MCF 10A (cell line): ENCODE data around the gene FANCI. TPM values are rescaled to one million over a fixed set of nuclear protein-coding genes. Genes with fewer than 3 reads are reported as not detected.
A peak's percentile ranks its signal among the peaks of the same experiment; 100 is the strongest.

ENCODE experiments used
- BruUV-seq: library from RNA; stranded (reverse); fragments of 400-500 nt; replicated peaks from 2 replicates; lab custom pipeline; 2021; lab: Mats Ljungman, UMichigan
- CTCF ChIA-PET: fragments of 300-600 bp; sonication (Branson Sonifier 250); formaldehyde crosslinking; extraction: SDS; loops from one replicate; lab custom pipeline; 2021; ENCODE audit warnings: antibody characterized with exemption, inconsistent platforms; lab: Yijun Ruan, JAX
- POLR2A ChIA-PET: fragments of 300-600, 350-650 bp; sonication (Branson Sonifier 250); formaldehyde crosslinking; extraction: SDS; loops from one replicate; lab custom pipeline; 2020; ENCODE audit warnings: antibody characterized with exemption, inconsistent platforms; lab: Yijun Ruan, JAX
- DNase-seq: peaks from one replicate; pipeline ENCODE4 v3.0.0-alpha.2; 2018; ENCODE audit not compliant: unreplicated experiment
- H3K27ac Mint-ChIP-seq: one replicate; pipeline ENCODE4 v1.8.0; 2022; ENCODE audit warnings: mild to moderate bottlenecking, low read depth, mixed read lengths; ENCODE audit not compliant: unreplicated experiment
- H3K27me3 Mint-ChIP-seq: one replicate; pipeline ENCODE4 v1.8.0; 2022; ENCODE audit warnings: mixed read lengths; ENCODE audit not compliant: insufficient read depth, unreplicated experiment
- H3K36me3 Mint-ChIP-seq: one replicate; pipeline ENCODE4 v1.8.0; 2022; ENCODE audit warnings: mild to moderate bottlenecking, moderate library complexity, mixed read lengths; ENCODE audit not compliant: insufficient read depth, unreplicated experiment
- H3K4me1 Mint-ChIP-seq: one replicate; pipeline ENCODE4 v1.8.0; 2022; ENCODE audit warnings: mixed read lengths; ENCODE audit not compliant: insufficient read depth, unreplicated experiment
- H3K4me3 Mint-ChIP-seq: one replicate; pipeline ENCODE4 v1.8.0; 2022; ENCODE audit warnings: mild to moderate bottlenecking, moderate library complexity, mixed read lengths; ENCODE audit not compliant: unreplicated experiment
- H3K9me3 Mint-ChIP-seq: one replicate; pipeline ENCODE4 v1.8.0; 2022; ENCODE audit warnings: mixed read lengths; ENCODE audit not compliant: unreplicated experiment
- intact Hi-C: fragments of 100-400 bp; cut with micrococcal nuclease; formaldehyde crosslinking; loops from 2 replicates; pipeline ENCODE4 v1.14.1; 2022
- total RNA-seq: library from RNA; stranded (reverse); gene quantifications from 2 replicates; pipeline ENCODE4 v1.2.3, GENCODE V29; 2022
- TF ChIP-seq, protein P1 (sequence below): fragments of 200-600 bp; IDR thresholded peaks from one replicate; pipeline ENCODE4 v1.8.0; 2022; ENCODE audit warnings: antibody characterized with exemption, mild to moderate bottlenecking; ENCODE audit not compliant: unreplicated experiment

Gene FANCI
- total RNA-seq, 1 experiment from 2014 or later = 34.0 TPM

DNA sequence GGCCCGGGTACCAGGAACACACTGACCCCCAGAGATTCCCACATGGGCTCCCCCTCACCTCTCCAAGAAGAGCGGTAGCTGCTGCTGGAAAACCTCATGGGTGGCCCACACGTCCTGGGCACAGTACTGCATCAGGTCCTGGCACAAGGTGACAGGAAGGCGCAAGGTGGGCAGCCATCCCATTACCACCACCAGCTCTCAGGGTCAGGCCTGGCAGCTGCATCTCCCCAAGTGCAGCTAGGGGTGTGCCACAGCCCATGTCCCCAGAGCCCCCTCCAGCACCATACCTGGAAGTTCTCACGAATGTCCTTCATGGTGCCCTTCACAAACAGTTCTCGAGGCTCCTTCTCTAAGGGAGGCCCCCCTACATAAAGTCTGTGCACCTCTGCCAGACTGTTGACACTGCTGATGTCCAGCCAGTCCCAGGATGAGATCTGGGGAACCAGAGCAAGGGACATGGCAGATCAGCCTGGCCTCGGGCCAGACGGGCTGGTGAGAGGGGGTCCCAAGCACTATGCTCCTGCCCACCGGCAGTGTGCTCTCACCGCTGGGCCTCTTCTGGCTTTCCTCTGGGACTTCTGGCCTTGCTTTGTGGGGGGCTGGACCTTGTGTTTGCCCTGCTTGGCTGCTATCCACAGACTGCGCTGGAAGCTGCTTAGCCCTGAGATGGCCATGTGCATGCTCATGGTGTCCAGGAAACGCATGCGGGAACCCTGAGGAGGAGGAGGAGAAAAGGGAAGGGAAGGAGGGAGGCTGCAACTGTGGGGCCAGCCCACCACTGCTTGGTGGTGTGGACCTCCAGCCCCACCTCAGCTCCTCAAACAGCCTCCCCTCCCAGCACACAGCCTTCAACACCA is 84.8 kb downstream of the FANCI start:
- ChIA-PET CTCF (interaction anchor here (0.6 to 1.4 kb wide), 3 partner anchors 30 to 122 kb away, joined by 4 to 7 read pairs (median 5); no protein-coding TSS in a partner anchor), POLR2A (no interaction called here)
- Mint-ChIP-seq H3K36me3 (peaks cover 70% of the 10 kb centered on the region), H3K27ac (peak overlapping the region; percentile 25), H3K9me3 (no peaks in the 10 kb centered on the region), H3K4me3 (no peak overlapping the region), H3K27me3 (no peaks in the 10 kb centered on the region), H3K4me1 (peaks cover 22% of the 10 kb centered on the region)
- intact Hi-C loops = no loop called here
- TF ChIP-seq, protein P1, sequence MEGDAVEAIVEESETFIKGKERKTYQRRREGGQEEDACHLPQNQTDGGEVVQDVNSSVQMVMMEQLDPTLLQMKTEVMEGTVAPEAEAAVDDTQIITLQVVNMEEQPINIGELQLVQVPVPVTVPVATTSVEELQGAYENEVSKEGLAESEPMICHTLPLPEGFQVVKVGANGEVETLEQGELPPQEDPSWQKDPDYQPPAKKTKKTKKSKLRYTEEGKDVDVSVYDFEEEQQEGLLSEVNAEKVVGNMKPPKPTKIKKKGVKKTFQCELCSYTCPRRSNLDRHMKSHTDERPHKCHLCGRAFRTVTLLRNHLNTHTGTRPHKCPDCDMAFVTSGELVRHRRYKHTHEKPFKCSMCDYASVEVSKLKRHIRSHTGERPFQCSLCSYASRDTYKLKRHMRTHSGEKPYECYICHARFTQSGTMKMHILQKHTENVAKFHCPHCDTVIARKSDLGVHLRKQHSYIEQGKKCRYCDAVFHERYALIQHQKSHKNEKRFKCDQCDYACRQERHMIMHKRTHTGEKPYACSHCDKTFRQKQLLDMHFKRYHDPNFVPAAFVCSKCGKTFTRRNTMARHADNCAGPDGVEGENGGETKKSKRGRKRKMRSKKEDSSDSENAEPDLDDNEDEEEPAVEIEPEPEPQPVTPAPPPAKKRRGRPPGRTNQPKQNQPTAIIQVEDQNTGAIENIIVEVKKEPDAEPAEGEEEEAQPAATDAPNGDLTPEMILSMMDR = no peak
- DNase-seq = no peak
- BruUV-seq = no TSS peak

DNA sequence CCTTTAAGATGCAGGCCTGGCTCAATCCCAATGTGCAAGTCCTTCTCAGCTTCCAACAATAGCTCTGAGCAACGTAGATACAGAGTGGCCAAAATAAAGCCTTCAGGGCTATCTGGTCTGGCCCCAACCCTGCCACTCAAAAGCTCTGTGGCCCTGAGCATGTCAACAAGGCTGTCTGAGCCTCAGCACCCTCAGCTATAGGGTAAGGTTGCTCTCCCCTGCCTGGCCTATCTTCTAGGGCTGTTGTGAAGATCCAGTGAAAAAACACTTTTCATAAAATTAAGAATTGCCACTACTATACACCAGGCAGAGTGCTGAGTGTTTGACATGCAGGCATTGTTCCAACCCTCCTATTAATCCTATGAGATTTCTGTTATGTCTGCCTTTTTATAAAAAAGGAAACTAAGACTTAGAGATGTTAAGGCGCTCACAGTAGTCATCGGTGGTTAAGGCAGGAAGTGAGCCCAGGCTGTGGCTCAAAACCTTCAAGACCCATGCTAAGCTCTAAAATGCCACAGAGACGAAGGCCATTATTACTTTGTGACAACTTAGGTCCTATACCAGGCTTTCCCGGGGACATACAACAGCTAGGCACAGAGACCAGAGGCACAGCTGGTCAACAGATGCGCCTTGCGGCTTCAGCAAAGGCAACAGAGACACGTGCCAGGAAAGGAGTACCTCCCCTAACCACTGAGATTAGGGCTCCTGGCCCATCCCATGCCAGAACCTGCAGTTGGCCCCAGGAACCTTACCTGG is 85.7 kb downstream of the FANCI start:
- TF ChIP-seq, protein P1 = no peak
- ChIA-PET POLR2A (interaction anchor here (0.6 kb wide), 1 partner anchor 61 kb away, joined by 3 read pairs; no protein-coding TSS in a partner anchor), CTCF (interaction anchor here (0.8 to 1.4 kb wide), 3 partner anchors 29 to 164 kb away, joined by 3 to 5 read pairs (median 3); no protein-coding TSS in a partner anchor)
- peaks cover 70% of the 10 kb centered on the region for H3K36me3 Mint-ChIP-seq
- BruUV-seq = no TSS peak
- intact Hi-C loops = no loop called here
- DNase-seq = no peak
- H3K9me3 Mint-ChIP-seq = no peaks in the 10 kb centered on the region
- H3K4me3 Mint-ChIP-seq = no peak overlapping the region
- no peaks in the 10 kb centered on the region for H3K27me3 Mint-ChIP-seq
- H3K27ac Mint-ChIP-seq = no peak overlapping the region
- peaks cover 22% of the 10 kb centered on the region for H3K4me1 Mint-ChIP-seq

DNA sequence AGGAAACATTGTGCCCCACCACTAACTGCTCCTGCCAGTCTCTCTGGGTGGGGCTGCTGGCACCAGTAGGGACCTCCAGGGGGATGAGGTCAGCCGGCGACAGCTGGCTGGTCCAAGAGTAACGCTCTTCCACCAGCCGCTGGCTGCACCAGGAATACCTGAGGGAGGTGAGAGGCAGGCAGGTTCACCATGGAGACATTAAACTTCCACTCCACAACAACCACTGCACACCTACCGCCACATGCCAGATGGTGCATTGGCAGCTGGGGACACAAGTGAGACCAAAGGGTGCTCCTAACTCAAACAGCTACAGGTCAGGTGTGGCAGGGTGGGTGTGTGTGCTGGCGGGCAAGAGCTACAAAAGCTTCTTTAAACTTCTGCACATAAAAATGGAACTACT is 86.3 kb downstream of the FANCI start:
- H3K4me3 Mint-ChIP-seq = no peak overlapping the region
- TF ChIP-seq, protein P1 = no peak
- ChIA-PET POLR2A (interaction anchor here (0.6 kb wide), 1 partner anchor 60 kb away, joined by 3 read pairs; no protein-coding TSS in a partner anchor), CTCF (interaction anchor here (0.8 to 1.4 kb wide), 3 partner anchors 28 to 163 kb away, joined by 3 to 5 read pairs (median 3); no protein-coding TSS in a partner anchor)
- H3K27ac Mint-ChIP-seq = peak overlapping the region; percentile 55
- BruUV-seq = no TSS peak
- peaks cover 70% of the 10 kb centered on the region for H3K36me3 Mint-ChIP-seq
- H3K9me3 Mint-ChIP-seq = no peaks in the 10 kb centered on the region
- DNase-seq = no peak
- H3K4me1 Mint-ChIP-seq = peaks cover 22% of the 10 kb centered on the region
- no peaks in the 10 kb centered on the region for H3K27me3 Mint-ChIP-seq
- intact Hi-C loops = no loop called here
